ENCODE results near the gene SPINK14.

DNA sequence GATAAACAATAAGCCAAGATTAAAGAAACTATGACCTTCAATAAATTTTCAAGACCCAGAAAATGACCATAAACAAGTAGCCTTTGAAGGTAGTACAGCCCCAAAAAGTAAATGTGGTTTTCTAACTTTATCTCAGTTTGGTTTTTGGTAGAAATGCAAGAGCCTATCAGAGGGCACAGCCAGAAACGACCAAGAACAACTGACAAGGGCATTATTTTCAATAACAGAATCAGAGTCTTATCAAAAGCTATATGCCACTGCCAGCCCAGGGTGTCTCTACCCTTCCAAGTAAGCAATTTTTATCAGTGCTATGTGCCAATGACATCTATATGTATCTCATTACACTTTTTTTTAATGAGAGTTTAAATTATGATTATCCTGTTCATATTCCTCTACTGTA lies 22.7 kb downstream of the SPINK14 start:
- TF ChIP-seq POLR2AphosphoS5 (IDR thresholded peaks at IDR 0.05) (no peak), POLR2A (IDR thresholded peaks at IDR 0.05) (no peak), EP300 (IDR thresholded peaks at IDR 0.05) (no peak)
- TF ChIP-seq, protein P1, sequence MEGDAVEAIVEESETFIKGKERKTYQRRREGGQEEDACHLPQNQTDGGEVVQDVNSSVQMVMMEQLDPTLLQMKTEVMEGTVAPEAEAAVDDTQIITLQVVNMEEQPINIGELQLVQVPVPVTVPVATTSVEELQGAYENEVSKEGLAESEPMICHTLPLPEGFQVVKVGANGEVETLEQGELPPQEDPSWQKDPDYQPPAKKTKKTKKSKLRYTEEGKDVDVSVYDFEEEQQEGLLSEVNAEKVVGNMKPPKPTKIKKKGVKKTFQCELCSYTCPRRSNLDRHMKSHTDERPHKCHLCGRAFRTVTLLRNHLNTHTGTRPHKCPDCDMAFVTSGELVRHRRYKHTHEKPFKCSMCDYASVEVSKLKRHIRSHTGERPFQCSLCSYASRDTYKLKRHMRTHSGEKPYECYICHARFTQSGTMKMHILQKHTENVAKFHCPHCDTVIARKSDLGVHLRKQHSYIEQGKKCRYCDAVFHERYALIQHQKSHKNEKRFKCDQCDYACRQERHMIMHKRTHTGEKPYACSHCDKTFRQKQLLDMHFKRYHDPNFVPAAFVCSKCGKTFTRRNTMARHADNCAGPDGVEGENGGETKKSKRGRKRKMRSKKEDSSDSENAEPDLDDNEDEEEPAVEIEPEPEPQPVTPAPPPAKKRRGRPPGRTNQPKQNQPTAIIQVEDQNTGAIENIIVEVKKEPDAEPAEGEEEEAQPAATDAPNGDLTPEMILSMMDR (IDR thresholded peaks at IDR 0.05) = no peak
